KMS-11 (cell line): Measurements from ENCODE around the gene RHBDD1.

Experiments
- H2AFZ ChIP-seq: fragments of 200-600 bp; sonication (generic); 2 replicates; pipeline ENCODE4 v1.6.1; 2016; ENCODE audit warnings: antibody characterized with exemption, mixed run types, low read depth
- H3K27ac ChIP-seq: fragments of 200-600 bp; sonication (generic); 2 replicates; pipeline ENCODE4 v1.6.1; 2016; ENCODE audit warnings: mild to moderate bottlenecking, mixed run types
- H3K27me3 ChIP-seq: fragments of 200-600 bp; sonication (generic); 2 replicates; pipeline ENCODE4 v1.6.1; 2017; ENCODE audit warnings: mild to moderate bottlenecking, low read depth, mixed run types, moderate library complexity; ENCODE audit not compliant: insufficient read depth
- H3K36me3 ChIP-seq: fragments of 200-600 bp; sonication (generic); 2 replicates; pipeline ENCODE4 v1.6.1; 2017; ENCODE audit warnings: mild to moderate bottlenecking, mixed run types; ENCODE audit not compliant: insufficient read depth
- H3K4me1 ChIP-seq: fragments of 200-600 bp; sonication (generic); 2 replicates; pipeline ENCODE4 v1.6.1; 2016; ENCODE audit warnings: mild to moderate bottlenecking, low read depth, mixed run types; ENCODE audit not compliant: poor library complexity, severe bottlenecking
- H3K4me2 ChIP-seq: fragments of 200-600 bp; sonication (generic); 2 replicates; pipeline ENCODE4 v1.7.0; 2016; ENCODE audit warnings: mild to moderate bottlenecking, mixed run types
- H3K4me3 ChIP-seq: fragments of 200-600 bp; sonication (generic); IDR thresholded peaks from 2 replicates; pipeline ENCODE4 v1.6.1; 2017; ENCODE audit warnings: low read depth, low read length, mixed read lengths; ENCODE audit not compliant: insufficient read depth
- H3K79me2 ChIP-seq: fragments of 200-600 bp; sonication (generic); 2 replicates; pipeline ENCODE4 v1.6.1; 2016; ENCODE audit warnings: low read depth, mixed run types; ENCODE audit not compliant: insufficient read depth
- H3K9ac ChIP-seq: fragments of 200-600 bp; sonication (generic); 2 replicates; pipeline ENCODE4 v1.6.1; 2016; ENCODE audit warnings: mild to moderate bottlenecking, mixed run types
- H4K20me1 ChIP-seq: fragments of 200-600 bp; sonication (generic); 2 replicates; pipeline ENCODE4 v1.6.1; 2016; ENCODE audit warnings: mild to moderate bottlenecking, mixed run types; ENCODE audit not compliant: insufficient read depth
- TF ChIP-seq, protein P1 (sequence below): fragments of 200-600 bp; sonication (generic); conservative IDR thresholded peaks from 2 replicates; pipeline ENCODE4 v1.6.1; 2017; ENCODE audit warnings: low read depth, mild to moderate bottlenecking, antibody characterized with exemption, low read length, moderate library complexity, mixed read lengths

The RHBDD1 gene

DNA sequence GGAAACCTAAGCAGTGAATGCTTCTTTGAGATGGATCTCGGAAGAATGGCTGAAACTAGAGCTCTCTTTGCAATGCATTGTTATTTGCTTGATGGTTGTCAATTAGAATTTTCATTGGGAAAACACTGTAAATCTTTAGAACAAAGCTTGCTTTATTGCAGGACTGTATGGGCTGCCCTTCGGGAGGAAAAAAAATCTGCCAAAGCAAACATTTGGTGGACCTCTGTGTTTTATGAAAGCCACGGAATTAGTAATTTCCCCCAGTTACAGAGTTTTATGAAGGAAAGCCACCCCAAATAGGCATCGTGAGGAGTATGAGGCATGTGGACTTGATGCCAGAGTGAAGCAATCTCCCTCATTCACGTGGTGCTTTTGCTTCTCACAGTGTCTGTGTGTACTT is 33.5 kb downstream of the RHBDD1 start:
- H3K27ac ChIP-seq: no peak overlapping the region
- H3K27me3 ChIP-seq: no peaks in the 10 kb centered on the region
- no peak overlapping the region for H3K9ac ChIP-seq
- H2AFZ ChIP-seq: no peak overlapping the region
- H3K4me2 ChIP-seq: no peak overlapping the region
- H3K79me2 ChIP-seq: no peaks in the 10 kb centered on the region
- peaks cover 25% of the 10 kb centered on the region for H3K4me1 ChIP-seq
- no peaks in the 10 kb centered on the region for H3K36me3 ChIP-seq
- no peak overlapping the region for H3K4me3 ChIP-seq
- TF ChIP-seq, protein P1, sequence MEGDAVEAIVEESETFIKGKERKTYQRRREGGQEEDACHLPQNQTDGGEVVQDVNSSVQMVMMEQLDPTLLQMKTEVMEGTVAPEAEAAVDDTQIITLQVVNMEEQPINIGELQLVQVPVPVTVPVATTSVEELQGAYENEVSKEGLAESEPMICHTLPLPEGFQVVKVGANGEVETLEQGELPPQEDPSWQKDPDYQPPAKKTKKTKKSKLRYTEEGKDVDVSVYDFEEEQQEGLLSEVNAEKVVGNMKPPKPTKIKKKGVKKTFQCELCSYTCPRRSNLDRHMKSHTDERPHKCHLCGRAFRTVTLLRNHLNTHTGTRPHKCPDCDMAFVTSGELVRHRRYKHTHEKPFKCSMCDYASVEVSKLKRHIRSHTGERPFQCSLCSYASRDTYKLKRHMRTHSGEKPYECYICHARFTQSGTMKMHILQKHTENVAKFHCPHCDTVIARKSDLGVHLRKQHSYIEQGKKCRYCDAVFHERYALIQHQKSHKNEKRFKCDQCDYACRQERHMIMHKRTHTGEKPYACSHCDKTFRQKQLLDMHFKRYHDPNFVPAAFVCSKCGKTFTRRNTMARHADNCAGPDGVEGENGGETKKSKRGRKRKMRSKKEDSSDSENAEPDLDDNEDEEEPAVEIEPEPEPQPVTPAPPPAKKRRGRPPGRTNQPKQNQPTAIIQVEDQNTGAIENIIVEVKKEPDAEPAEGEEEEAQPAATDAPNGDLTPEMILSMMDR: no peak
- no peaks in the 10 kb centered on the region for H4K20me1 ChIP-seq

DNA sequence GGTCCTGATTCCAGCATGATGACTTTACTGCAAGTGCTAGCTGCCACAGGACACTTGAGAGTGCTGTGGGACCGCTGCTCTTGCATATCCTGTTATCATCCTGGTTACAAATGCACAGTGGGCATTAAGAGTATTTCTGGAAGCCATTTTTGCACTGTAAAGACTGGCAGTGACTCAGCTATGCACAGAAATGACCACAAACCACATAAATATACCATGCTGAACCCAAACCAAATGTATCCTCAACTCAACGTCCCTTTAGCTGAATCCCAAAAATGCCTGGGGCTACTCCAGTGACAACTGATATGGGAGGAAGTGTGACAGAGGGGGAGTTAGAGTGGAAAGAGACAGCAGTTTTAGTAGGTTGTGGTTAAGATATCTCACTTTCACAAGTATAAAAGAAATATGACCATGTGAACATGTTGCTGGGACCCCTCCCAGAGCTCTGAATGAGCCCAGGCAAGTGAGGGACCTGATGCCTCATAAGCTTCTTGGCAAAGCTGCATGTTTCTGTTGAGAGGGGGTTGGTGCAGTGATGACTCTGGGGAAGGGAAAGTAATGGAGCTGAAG is 37.3 kb downstream of the RHBDD1 start:
- peak overlapping the region; percentile 43; the same call in 1 of the 2 replicates for H3K4me2 ChIP-seq
- no peaks in the 10 kb centered on the region for H4K20me1 ChIP-seq
- TF ChIP-seq, protein P1: no peak
- H2AFZ ChIP-seq: no peak overlapping the region
- H3K79me2 ChIP-seq: no peaks in the 10 kb centered on the region
- H3K4me1 ChIP-seq: peaks cover 25% of the 10 kb centered on the region
- peak overlapping the region; percentile 1; the same call in 1 of the 2 replicates for H3K9ac ChIP-seq
- peak overlapping the region; percentile 57 for H3K27ac ChIP-seq
- no peaks in the 10 kb centered on the region for H3K36me3 ChIP-seq
- H3K27me3 ChIP-seq: no peaks in the 10 kb centered on the region
- no peak overlapping the region for H3K4me3 ChIP-seq

- H3K4me2 ChIP-seq: no peak overlapping the region
- no peaks in the 10 kb centered on the region for H3K27me3 ChIP-seq
- H4K20me1 ChIP-seq: no peaks in the 10 kb centered on the region
- no peak overlapping the region for H3K9ac ChIP-seq
- TF ChIP-seq, protein P1: no peak
- H3K79me2 ChIP-seq: no peaks in the 10 kb centered on the region
- peaks cover 25% of the 10 kb centered on the region for H3K4me1 ChIP-seq
- no peak overlapping the region for H3K4me3 ChIP-seq
- H2AFZ ChIP-seq: no peak overlapping the region
- H3K36me3 ChIP-seq: no peaks in the 10 kb centered on the region
- no peak overlapping the region; the same call in 1 of the 2 replicates for H3K27ac ChIP-seq
Measured at GRCh38 chr2:226873826-226874225, 38.0 kb downstream of the RHBDD1 start.

DNA sequence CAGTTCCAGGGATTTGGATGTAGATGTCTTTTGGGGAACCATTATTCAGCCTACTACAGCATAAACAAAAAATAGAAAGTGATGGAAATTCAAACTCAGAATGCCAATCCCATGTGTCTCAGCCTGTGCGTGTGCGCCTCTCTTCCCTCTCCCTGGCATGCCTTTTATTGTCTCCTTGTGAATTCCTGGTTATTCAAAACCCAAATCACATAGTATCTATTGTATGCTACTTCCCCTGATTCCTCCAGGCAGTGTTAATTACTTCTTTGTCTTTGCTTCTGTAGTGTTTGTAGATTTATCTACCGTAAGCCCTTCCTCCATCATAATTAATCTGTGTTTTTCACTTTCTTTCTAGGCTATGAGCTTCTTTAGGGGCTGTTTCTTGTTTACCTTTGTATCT is 38.9 kb downstream of the RHBDD1 start:
- H3K27me3 ChIP-seq: no peaks in the 10 kb centered on the region
- H3K4me2 ChIP-seq: no peak overlapping the region
- H3K9ac ChIP-seq: no peak overlapping the region
- H2AFZ ChIP-seq: no peak overlapping the region
- peaks cover 25% of the 10 kb centered on the region for H3K4me1 ChIP-seq
- H3K79me2 ChIP-seq: no peaks in the 10 kb centered on the region
- no peak overlapping the region for H3K27ac ChIP-seq
- no peak overlapping the region for H3K4me3 ChIP-seq
- TF ChIP-seq, protein P1: no peak
- no peaks in the 10 kb centered on the region for H4K20me1 ChIP-seq
- no peaks in the 10 kb centered on the region for H3K36me3 ChIP-seq
